SK-N-SH treated with all-trans-retinoic acid at 6 μM for 48 hours (cell line): ENCODE measurements around the gene MBNL2.

ENCODE experiments used
- ATAC-seq: fragments of 200-7000 bp; cut with Tn5 transposase; 3 replicates; pipeline ENCODE4 v1.9.1; 2020; ENCODE audit warnings: mild to moderate bottlenecking, moderate library complexity
- ARNTL ChIP-seq: fragments of 450-650 bp; formaldehyde crosslinking; IDR thresholded peaks from 2 replicates; pipeline ENCODE4 v1.5.0; 2020; ENCODE audit warnings: low read depth, mild to moderate bottlenecking, moderate library complexity, borderline replicate concordance
- BACH2 ChIP-seq: fragments of 250-450 bp; sonication (Bioruptor Pico); IDR thresholded peaks from 2 replicates; pipeline ENCODE4 v1.9.0; 2021; ENCODE audit warnings: mild to moderate bottlenecking, borderline replicate concordance
- CREB5 ChIP-seq: fragments of 250-450 bp; sonication (Bioruptor Pico); IDR thresholded peaks from 2 replicates; pipeline ENCODE4 v1.5.1; 2020; ENCODE audit warnings: low read depth, mild to moderate bottlenecking, moderate library complexity
- CSDC2 ChIP-seq: fragments of 250-450 bp; sonication (Bioruptor Pico); IDR thresholded peaks from 2 replicates; pipeline ENCODE4 v1.5.0; 2020; ENCODE audit warnings: mild to moderate bottlenecking, moderate library complexity
- CSRNP3 ChIP-seq: fragments of 250-450 bp; sonication (Bioruptor Pico); IDR thresholded peaks from 2 replicates; pipeline ENCODE4 v1.5.1; 2021; ENCODE audit warnings: mild to moderate bottlenecking, moderate library complexity
- ESRRG ChIP-seq: fragments of 250-450 bp; sonication (Bioruptor Pico); IDR thresholded peaks from 2 replicates; pipeline ENCODE4 v1.6.1; 2021; ENCODE audit warnings: mild to moderate bottlenecking
- GLIS3 ChIP-seq: fragments of 250-450 bp; sonication (Bioruptor Pico); IDR thresholded peaks from 2 replicates; pipeline ENCODE4 v1.5.0; 2020; ENCODE audit warnings: mild to moderate bottlenecking, moderate library complexity
- ISL1 ChIP-seq: fragments of 250-450 bp; sonication (Bioruptor Pico); IDR thresholded peaks from 2 replicates; pipeline ENCODE4 v2.1.2; 2022; ENCODE audit warnings: mild to moderate bottlenecking, moderate library complexity
- OSR1 ChIP-seq: fragments of 250-450 bp; sonication (Bioruptor Pico); IDR thresholded peaks from 2 replicates; pipeline ENCODE4 v1.8.0; 2022; ENCODE audit warnings: moderate library complexity, mild to moderate bottlenecking, inconsistent platforms
- PATZ1 ChIP-seq: fragments of 250-450 bp; sonication (Bioruptor Pico); IDR thresholded peaks from 2 replicates; pipeline ENCODE4 v1.8.0; 2020; ENCODE audit warnings: mild to moderate bottlenecking, moderate library complexity, borderline replicate concordance
- PPARA ChIP-seq: fragments of 250-450 bp; sonication (Bioruptor Pico); IDR thresholded peaks from 2 replicates; pipeline ENCODE4 v1.5.0; 2020; ENCODE audit warnings: mild to moderate bottlenecking, borderline replicate concordance
- RARB ChIP-seq: fragments of 250-450 bp; sonication (Bioruptor Pico); IDR thresholded peaks from 2 replicates; pipeline ENCODE4 v1.8.0; 2021; ENCODE audit warnings: mild to moderate bottlenecking, moderate library complexity
- SNAI2 ChIP-seq: fragments of 250-450 bp; sonication (Bioruptor Pico); IDR thresholded peaks from 2 replicates; pipeline ENCODE4 v1.5.0; 2020; ENCODE audit warnings: mild to moderate bottlenecking, moderate library complexity
- TCF4 ChIP-seq: fragments of 250-450 bp; sonication (Bioruptor Pico); IDR thresholded peaks from 2 replicates; pipeline ENCODE4 v1.8.0; 2021; ENCODE audit warnings: mild to moderate bottlenecking, moderate library complexity, borderline replicate concordance
- TOX ChIP-seq: fragments of 250-450 bp; sonication (Bioruptor Pico); IDR thresholded peaks from 2 replicates; pipeline ENCODE4 v1.8.0; 2021; ENCODE audit warnings: mild to moderate bottlenecking, moderate library complexity, borderline replicate concordance
- TSHZ2 ChIP-seq: fragments of 250-450 bp; sonication (Bioruptor Pico); IDR thresholded peaks from 2 replicates; pipeline ENCODE4 v1.5.0; 2020; ENCODE audit warnings: mild to moderate bottlenecking, moderate library complexity
- ZC3H10 ChIP-seq: fragments of 250-450 bp; sonication (Bioruptor Pico); IDR thresholded peaks from 2 replicates; pipeline ENCODE4 v1.5.1; 2021; ENCODE audit warnings: mild to moderate bottlenecking, moderate library complexity
- ZFP3 ChIP-seq: fragments of 250-450 bp; sonication (Bioruptor Pico); IDR thresholded peaks from 2 replicates; pipeline ENCODE4 v1.5.0; 2020; ENCODE audit warnings: mild to moderate bottlenecking, moderate library complexity
- ZFP30 ChIP-seq: fragments of 450-650 bp; formaldehyde crosslinking; IDR thresholded peaks from 2 replicates; pipeline ENCODE4 v1.5.0; 2022; ENCODE audit warnings: mild to moderate bottlenecking, moderate library complexity
- ZNF8 ChIP-seq: fragments of 450-650 bp; formaldehyde crosslinking; IDR thresholded peaks from 2 replicates; pipeline ENCODE4 v1.5.0; 2020; ENCODE audit warnings: mild to moderate bottlenecking, moderate library complexity

MBNL2 gene

GRCh38 chr13:97182111-97182890, 39.8 kb upstream of the MBNL2 start:
- TF ChIP-seq PPARA (CRISPR knock-in tag) (no peak), SNAI2 (CRISPR knock-in tag) (no peak), ARNTL (CRISPR knock-in tag) (no peak), ZC3H10 (CRISPR knock-in tag) (no peak), ZFP30 (CRISPR knock-in tag) (no peak), OSR1 (CRISPR knock-in tag) (no peak), ISL1 (CRISPR knock-in tag) (no peak), ZFP3 (CRISPR knock-in tag) (no peak), TCF4 (CRISPR knock-in tag) (no peak), PATZ1 (CRISPR knock-in tag) (no peak), TSHZ2 (CRISPR knock-in tag) (no peak), BACH2 (CRISPR knock-in tag) (no peak), CSRNP3 (CRISPR knock-in tag) (no peak), CREB5 (CRISPR knock-in tag) (no peak), RARB (CRISPR knock-in tag) (no peak), GLIS3 (CRISPR knock-in tag) (no peak)
- no peak for ATAC-seq

- no peak for ATAC-seq
- no peak for TF ChIP-seq BACH2 (CRISPR knock-in tag)
- no peak for TF ChIP-seq TCF4 (CRISPR knock-in tag)
- TF ChIP-seq CREB5 (CRISPR knock-in tag) = no peak
- TF ChIP-seq ZC3H10 (CRISPR knock-in tag) = no peak
- TF ChIP-seq OSR1 (CRISPR knock-in tag) = no peak
- no peak for TF ChIP-seq CSRNP3 (CRISPR knock-in tag)
- TF ChIP-seq ZNF8 (CRISPR knock-in tag) = no peak
- no peak for TF ChIP-seq GLIS3 (CRISPR knock-in tag)
- TF ChIP-seq ZFP3 (CRISPR knock-in tag) = no peak
Observed at GRCh38 chr13:97185291-97185690, 36.8 kb upstream of the MBNL2 start.

- ATAC-seq = no peak
- no peak for TF ChIP-seq SNAI2 (CRISPR knock-in tag)
- TF ChIP-seq CSDC2 (CRISPR knock-in tag) = no peak
- no peak for TF ChIP-seq ESRRG
- TF ChIP-seq RARB (CRISPR knock-in tag) = no peak
- TF ChIP-seq GLIS3 (CRISPR knock-in tag) = no peak
- TF ChIP-seq PPARA (CRISPR knock-in tag) = no peak
- TF ChIP-seq OSR1 (CRISPR knock-in tag) = no peak
- no peak for TF ChIP-seq TOX (CRISPR knock-in tag)
- no peak for TF ChIP-seq TSHZ2 (CRISPR knock-in tag)
Observed at GRCh38 chr13:97185751-97186150, 36.4 kb upstream of the MBNL2 start.
